Left forelimb (tissue), 1 donor: ENCODE results near the gene CFAP65.

Experiments
- DNase-seq: peaks from one replicate; pipeline ENCODE4 v3.0.0-alpha.2; 2018; ENCODE audit warnings: low spot score

The CFAP65 gene, protein sequence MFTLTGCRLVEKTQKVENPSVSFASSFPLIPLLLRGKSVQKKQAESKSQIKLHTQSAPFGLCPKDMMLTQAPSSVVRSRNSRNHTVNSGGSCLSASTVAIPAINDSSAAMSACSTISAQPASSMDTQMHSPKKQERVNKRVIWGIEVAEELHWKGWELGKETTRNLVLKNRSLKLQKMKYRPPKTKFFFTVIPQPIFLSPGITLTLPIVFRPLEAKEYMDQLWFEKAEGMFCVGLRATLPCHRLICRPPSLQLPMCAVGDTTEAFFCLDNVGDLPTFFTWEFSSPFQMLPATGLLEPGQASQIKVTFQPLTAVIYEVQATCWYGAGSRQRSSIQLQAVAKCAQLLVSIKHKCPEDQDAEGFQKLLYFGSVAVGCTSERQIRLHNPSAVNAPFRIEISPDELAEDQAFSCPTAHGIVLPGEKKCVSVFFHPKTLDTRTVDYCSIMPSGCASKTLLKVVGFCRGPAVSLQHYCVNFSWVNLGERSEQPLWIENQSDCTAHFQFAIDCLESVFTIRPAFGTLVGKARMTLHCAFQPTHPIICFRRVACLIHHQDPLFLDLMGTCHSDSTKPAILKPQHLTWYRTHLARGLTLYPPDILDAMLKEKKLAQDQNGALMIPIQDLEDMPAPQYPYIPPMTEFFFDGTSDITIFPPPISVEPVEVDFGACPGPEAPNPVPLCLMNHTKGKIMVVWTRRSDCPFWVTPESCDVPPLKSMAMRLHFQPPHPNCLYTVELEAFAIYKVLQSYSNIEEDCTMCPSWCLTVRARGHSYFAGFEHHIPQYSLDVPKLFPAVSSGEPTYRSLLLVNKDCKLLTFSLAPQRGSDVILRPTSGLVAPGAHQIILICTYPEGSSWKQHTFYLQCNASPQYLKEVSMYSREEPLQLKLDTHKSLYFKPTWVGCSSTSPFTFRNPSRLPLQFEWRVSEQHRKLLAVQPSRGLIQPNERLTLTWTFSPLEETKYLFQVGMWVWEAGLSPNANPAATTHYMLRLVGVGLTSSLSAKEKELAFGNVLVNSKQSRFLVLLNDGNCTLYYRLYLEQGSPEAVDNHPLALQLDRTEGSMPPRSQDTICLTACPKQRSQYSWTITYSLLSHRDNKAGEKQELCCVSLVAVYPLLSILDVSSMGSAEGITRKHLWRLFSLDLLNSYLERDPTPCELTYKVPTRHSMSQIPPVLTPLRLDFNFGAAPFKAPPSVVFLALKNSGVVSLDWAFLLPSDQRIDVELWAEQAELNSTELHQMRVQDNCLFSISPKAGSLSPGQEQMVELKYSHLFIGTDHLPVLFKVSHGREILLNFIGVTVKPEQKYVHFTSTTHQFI (N-terminal part only)

DNA sequence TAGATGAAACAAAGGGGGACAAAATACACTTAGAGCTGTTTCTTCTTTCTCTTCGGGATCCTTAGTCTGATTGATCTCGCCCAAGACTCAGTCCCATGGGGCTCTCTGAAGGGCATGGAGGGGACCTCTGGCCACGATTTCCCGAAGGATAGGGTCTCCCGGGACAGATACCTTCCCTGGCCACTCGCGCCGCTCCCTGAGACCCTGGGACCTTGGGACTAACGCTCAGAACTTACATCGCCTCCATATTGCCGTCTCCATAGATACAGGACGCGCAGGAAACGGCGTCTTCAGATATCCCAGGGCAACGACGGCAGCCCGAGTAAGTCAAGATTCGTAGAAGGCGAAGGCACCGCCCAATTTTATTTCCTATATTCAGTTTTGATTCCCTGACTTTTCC is at the start of gene CFAP65:
Gene CFAP65, minus strand, starts transcription at position 265 of the 400 bp plus-strand sequence. CDS start 2,468 bp downstream, outside the sequence.
- no peak for DNase-seq

DNA sequence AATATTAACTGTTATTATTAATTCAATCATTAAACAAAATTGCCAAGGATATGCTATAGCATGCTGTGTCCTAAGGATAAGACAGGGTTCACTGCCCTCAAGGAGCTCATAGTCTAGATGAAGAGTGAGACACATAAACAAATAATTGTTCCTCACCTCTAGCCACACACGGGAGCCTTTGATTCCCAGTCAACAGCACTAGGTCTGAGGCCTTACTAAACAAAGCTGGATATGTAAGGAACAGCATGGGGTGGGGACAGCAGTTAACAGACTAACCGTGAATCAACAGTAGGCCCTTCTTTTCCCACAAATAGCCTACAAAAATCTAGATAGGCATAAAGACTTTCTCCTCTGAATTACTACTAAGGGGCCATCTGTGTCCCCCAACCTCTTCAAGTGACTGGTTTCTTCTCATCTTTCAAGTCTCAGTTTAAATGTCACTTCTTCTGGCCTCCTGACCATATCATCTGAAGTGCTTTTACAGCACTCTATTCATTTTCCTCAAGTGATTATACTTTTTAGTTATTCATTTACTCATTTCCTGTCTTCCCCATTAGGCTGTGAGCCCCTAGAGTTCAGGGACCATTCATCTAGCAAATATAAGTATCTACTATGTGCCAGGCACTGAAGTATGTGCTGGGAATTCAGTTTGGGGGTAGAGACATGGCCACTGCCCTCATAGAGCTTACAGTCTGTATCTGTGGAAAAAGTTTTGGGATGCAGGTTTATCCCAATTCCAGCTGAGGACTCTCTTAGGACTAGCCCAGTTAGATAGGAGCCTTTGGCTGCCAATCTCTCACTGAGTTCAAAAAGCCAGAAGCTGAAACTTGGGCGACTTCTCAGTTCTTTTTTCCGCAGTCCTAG is 49.4 kb upstream of the CFAP65 start:
- no peak for DNase-seq

DNA sequence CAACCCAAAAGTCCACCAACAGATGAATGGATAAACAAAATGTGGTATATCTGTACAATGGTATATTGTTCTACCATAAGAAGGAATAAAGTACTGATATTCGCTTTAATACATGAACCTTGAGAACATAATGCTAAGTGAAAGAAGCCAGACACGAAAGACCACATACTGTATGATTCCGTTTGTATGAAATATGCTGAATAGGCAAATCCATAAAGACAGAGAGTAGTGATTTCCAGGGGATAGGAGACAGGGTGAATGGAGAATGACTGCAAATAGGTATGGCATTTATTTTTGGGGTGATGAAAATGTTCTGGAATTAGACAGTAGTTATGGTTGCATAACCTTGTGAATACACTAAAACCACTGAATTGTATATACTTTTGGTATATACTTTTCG is 48.0 kb upstream of the CFAP65 start:
- no peak for DNase-seq

DNA sequence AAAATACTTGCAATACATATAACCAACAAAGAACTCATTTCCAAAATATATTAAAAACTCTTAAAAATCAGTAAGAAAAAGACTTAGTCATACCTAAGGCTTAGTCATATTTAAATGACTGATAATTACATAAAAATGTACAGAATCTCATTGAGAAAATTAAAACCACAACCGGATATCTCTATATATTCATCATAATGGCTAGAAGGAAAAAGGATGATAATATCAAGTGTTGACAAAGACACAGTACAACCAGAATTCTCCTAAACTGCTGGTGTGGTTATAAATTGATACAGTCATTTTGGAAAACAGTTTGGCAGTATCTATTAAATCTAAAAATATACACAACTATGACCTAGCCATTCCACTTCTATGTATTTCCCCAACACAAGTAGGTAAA is 46.5 kb upstream of the CFAP65 start:
- no peak for DNase-seq

DNA sequence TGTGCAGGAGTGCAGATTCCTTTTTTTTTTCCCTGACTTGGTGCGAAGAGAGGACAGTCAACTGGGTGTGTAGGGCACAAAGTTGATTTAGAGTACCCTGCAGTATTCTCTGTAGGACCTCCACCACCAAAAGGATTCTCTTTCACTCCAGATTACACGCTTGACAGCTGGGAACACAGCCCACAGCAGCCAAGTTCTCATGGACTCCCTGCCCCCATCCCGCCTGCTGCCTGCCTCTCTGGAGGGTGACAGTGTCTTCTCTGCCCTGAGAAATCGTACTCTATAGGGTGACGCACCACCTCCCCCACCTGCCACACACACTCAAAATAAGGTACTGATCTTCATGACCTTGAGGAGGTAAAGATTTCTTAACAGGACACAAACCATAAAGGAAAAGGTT is 46.0 kb upstream of the CFAP65 start:
- DNase-seq = no peak

DNA sequence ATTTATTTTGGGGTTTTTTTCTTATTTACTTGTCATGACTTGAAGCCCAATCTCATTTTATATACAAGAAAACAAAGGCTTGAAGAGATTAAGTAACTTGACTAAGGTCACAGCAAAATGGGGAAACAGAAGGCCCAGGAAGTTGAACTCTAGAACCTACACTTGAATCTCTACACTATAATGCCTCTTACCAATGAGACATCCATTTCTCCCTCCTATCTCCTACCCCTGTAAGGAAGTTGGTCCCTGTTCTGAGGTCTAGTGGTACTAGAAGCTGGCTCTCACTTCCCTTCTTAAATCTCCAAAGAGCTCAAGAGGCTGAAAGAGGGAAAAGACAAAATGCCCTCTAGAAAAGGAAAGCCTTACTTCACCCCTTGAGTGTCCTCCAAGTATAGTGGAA is 44.9 kb upstream of the CFAP65 start:
- DNase-seq = no peak

DNA sequence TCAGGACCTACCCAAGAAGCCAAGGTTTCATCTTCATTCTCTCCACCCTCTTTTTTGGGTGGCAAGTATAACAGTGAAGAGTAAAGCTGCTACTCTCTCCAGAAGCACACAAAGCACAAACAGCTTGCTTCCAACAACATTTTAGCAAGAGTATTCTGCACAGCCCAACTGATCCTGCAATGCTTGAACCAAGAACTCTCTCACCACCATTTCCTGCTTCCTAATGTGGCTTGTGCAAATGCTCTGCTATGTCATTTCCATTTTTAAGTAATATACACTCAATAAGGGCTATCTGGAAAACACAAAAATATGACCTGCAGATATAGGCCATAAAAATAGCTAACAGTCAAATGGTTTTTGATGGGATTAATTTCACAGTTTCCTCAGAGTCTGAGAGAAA is 43.5 kb upstream of the CFAP65 start:
- DNase-seq = no peak

DNA sequence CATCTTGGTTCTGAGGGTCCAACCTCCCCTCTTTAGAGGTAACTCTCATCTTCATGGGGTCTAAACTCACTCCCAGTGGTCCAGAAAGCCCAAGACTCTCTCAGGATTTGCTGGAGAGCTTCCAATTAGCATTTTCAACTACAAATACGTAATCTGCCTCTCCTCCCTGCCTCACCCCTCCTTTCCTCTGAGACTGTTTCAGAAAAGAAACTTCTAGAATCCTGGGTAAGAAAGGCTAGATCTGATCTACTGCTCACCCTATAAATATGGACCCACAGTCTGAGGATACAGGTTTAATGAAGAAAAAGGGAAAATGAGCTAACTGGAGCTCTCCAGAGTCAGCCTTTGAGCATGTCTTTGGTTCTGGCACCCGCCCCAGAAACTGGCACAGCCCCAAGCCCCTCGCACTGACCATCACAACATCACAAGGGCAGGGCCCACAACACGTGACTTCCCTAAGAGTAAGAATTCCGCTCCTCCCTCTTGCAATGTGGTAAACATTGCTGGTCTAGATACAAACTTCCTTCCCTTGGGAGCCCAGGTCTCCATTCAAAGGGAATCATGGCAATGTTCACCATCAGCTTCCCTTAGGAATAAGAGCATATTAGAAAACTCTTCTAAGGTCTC is 41.1 kb upstream of the CFAP65 start:
- DNase-seq = no peak

DNA sequence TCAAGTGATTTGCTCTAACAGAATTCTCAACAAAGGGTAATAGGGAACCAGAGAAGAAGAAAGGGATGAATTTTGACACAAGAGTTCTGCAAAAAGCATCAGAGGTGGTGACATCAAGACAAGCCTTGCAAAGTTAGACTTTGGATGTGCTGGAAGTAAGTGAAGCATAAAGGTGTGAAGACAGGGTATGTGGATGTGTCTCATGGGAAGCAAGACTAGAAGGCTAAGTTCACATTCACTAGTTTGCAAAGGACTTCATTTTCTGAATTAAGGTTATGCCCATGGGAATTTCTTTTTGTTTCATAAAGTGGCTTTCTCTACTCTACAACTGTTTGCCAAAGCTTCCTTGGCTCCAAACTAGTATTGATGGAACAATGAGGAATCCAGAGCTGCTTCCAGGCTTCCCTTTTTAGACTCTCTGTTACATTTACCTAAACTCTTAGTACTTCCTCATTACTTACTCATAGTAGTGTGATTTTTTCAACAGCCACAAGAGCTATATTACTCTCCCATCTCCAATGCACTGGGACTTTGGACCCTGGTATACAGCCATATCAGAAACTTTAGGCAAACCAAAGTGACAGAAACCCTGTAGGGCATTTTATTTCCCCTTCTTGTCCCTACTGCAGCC is 40.5 kb upstream of the CFAP65 start:
- DNase-seq = no peak

DNA sequence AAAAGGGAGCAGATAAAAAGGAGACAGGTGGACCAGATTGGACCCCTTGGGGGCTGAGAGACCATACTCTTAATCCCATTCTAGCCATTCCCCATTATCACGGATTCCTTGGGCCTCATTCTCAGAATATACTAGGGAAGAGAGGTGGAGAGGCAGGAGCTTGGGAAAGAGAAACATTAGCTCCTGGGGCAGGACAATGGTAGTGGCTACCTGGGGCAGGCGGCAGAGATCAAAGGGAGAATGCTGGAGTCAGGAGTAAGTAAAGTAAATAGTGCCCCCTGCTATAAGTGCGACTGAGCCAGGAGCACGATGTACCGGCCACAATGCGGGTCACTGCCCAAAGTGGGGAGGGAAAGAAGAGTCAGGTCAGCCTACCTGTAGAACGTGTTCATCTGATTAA is 39.8 kb upstream of the CFAP65 start:
- DNase-seq = no peak

DNA sequence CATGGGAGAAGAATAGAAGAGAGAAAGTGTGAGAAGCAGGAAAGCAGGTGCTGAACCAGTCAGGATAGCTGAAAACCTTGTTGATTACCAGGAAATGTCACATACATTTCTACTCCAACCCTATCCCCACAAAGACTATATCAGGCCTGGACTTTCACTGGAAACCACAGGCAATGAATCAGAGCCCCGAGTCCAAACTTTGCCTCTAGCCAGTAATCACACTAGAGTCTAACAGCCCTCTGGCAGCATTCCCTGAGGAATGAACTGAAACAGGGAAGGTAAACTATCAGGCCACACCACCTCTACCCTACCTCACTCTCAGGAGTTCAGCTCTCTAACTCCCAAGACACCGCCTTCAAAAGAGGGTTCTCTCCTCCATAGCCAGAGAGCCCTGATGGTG is 38.1 kb upstream of the CFAP65 start:
- DNase-seq = no peak

DNA sequence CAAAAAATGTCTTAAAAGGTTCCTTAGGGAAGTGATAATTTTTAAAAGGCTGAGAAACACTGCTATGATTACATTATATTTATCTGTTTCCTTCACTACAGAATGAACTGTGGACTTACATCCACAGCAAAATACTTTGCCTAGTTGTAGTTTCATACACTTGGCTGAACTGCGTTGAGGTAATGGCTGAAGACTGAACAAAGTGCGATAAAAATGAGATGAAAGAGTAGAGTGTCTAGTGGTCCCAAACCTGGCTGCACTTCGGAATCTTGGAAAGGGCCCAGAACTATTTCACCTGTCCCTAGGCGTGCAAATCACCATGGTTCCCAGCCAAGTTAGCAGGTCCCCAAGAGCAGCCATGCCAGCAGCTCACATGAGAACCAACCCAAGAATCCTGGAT is 37.6 kb upstream of the CFAP65 start:
- no peak for DNase-seq

DNA sequence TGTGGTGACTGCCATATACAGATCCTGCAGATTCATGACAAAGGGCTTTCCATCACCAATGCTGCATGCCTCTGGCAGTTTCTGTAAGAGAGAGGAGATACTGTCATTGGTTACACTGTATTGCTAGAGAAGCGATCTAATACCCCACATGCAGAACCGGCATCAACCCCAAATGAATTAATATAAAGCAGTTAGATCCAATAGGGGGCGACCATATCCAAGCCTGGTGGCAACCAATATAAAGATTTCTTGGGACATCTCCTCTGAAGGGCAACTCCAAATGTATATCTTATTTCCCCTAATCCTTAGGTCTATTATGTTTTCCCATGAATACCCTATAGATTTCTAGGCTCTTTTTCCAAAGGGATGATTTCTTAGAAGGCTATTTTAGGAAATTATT is 36.8 kb upstream of the CFAP65 start:
- no peak for DNase-seq

DNA sequence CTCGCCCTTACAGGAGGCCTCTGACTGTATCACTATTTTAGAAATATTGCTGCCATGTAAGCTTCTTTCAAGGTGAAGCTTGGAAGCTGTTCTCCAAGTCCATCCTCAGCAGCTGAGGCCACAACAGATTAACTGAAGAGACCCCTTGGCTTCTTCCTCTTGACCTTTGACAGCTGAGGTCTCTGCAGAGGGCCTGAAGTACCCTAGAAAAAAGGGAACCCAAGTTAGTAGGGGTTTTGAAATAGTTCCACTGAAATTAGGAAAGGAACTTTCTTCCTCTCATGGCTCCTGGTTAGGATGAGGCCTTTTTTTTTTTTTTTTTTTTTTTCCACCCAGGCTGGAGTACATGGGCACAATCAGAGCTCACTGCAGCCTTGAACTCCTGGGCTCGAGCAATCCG is 34.9 kb upstream of the CFAP65 start:
- DNase-seq = no peak

DNA sequence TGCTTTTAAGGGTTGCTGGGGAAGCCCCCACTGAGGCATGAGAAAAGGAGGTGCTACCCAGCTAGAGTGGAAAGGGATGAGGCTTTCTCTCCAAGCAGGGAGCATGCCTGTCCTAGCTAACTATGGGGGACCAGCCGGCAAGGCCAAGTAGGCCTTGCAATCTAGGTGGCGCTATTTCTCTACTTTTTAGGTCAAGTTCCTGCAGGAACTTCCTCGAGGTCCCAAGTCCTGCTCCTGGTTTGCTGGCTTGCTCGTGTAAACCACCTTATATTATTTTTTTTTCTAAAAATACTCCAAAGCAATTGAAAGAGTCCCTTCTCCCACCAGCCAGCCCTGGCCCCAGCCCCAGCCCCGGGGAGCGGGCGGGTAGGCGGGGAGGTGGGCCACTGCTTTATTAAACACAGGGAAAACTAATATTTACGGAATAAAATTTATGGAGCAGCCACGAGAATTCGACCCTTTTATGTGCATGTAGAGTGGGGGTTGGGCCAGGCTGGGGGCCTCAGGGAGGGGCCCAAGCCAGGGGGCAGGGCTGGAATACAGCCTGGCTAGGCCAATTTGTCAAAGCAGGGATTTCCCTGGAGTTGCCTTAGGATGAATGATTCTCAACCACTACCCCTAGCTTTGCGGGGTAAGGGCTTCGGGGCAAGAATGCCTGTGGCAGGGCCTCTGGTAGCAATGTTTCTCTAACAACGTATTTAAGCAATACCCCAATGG is 32.3 kb upstream of the CFAP65 start:
- no peak for DNase-seq

DNA sequence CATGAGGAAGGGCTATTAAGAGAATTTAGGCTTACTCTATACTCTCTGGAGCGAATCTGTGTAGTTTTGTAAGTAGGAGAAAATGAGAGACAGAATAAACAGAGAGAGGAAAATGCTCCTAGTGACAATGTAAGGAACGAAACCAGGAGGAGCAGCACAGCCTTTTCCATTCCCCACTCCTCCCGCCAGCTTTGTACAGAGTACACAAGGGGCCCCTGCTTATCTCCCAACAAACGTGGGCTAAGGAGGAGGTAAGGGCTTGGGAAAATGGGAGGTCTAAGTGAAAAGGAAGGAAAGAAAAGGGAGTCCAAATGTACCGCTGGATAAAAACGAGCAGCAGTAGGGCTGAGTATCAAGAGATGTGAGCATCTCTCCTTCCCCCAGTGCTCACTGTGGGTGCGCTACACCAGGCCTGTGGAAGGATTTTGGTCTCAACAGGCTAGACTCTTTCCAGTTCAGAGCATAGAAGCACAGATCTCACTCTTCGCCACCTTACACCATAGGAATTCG is 31.5 kb upstream of the CFAP65 start:
- DNase-seq = no peak

DNA sequence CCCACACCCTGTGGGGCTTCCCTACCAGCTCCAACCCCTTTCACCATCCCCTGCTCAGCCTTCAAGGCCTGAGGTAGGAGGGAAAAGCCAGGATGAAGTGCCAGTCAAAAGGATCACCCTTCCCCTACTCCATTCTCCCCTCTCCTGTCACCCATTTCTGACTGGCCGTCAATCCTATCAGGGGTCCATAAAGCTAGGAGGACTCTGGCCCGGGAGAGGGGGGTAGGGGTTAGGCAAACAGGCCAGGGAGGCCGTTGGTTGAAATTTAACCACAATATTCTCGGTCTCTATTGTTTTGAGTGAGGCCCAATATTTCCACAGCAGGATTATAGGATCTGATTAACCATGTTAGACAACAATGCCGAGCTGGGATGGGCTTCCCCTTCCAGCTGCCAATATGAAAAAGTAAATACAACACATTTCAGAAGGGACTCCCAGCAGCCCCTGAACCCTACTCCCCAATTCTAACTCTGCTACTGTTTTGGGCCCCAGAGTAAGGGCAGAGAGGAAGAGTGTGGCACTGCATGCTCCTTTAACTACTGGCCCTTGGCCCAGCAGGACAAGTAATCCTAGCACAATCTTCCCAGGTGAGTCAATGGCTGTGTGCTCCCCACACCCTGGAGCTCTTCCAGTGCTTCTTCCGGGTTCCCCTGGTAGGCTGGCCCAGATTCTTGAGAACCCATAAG is 30.0 kb upstream of the CFAP65 start:
- no peak for DNase-seq

DNA sequence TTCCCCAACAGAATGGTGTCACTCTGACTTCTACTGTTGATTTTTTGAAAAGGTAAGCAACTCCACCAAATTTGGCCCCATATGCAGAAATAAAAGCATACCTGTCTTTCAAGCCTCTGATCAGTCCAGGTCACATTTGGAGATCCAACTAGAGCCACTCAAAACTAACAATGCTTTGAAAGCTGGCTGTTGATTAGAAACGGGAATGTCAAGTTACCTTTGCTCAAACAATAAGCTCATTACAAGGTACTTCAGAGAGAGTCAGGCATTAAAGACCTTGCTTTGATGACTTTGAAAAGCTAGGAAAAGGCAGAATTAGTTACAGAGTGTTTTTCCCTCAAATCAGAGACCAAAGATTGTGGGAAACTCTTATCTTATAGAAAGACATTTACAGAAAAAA is 24.2 kb upstream of the CFAP65 start:
- DNase-seq = no peak

DNA sequence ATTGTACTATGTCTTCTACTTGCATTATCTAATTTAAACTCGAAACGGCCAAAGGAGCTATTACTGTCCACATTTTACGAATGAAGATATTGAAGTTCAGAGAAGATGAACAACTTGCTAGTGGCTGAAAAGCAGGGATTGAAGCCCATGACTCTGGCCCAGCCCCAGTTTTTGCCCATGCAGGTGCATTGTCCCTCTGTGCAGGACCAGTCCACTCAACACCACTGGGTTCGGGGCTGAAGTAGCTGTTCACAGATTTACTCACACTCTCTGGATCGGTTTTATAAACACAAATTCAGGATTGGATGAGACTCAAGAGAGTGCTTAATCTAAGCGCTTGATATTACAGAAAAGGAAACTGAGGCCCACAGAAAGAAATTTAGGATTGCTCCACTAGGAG is 20.8 kb upstream of the CFAP65 start:
- peak; percentile 52 for DNase-seq
